Caco-2 (cell line): Measurements from ENCODE around the gene LMO1. TPM values are rescaled to one million over a fixed set of nuclear protein-coding genes. Genes with fewer than 3 reads are reported as not detected.

Experiments
- BruUV-seq: library from RNA; stranded (reverse); fragments of 400-500 nt; replicated peaks from 2 replicates; lab custom pipeline; 2021; lab: Mats Ljungman, UMichigan
- CTCF ChIA-PET: fragments of 300-600 bp; sonication (Branson Sonifier 250); formaldehyde crosslinking; loops from one replicate; lab custom pipeline; 2022; ENCODE audit warnings: antibody characterized with exemption; lab: Charles Lee
- POLR2A ChIA-PET: fragments of 300-600 bp; sonication (Branson Sonifier 250); formaldehyde crosslinking; loops from one replicate; lab custom pipeline; 2022; ENCODE audit warnings: antibody characterized with exemption; lab: Charles Lee
- DNase-seq, 2 experiments: peaks; one replicate each; pipeline versions ENCODE4 v3.0.0 to v3.0.0-alpha.2; 2020 to 2022
- H3K27me3 ChIP-seq: replicated peaks from 2 replicates; pipeline ENCODE4 v1.6.0; 2011; ENCODE audit warnings: low read length; ENCODE audit not compliant: control insufficient read depth, insufficient read depth
- H3K36me3 ChIP-seq: 2 replicates; pipeline ENCODE4 v1.5.1; 2011; ENCODE audit warnings: low read length; ENCODE audit not compliant: control insufficient read depth, insufficient read depth
- H3K4me1 ChIP-seq: fragments of 250-450 bp; sonication (Bioruptor Pico); 2 replicates; pipeline ENCODE4 v1.5.1; 2020; ENCODE audit warnings: mild to moderate bottlenecking
- H3K4me3 ChIP-seq: 2 replicates; pipeline ENCODE4 v1.5.1; 2011; ENCODE audit warnings: low read depth, mild to moderate bottlenecking, control low read depth, low read length
- H3K9me3 ChIP-seq: fragments of 250-450 bp; sonication (Bioruptor Pico); 2 replicates; pipeline ENCODE4 v1.5.1; 2020; ENCODE audit warnings: mild to moderate bottlenecking, moderate library complexity
- H3K27ac Mint-ChIP-seq: one replicate; pipeline ENCODE4 v1.8.0; 2022; ENCODE audit warnings: mixed read lengths; ENCODE audit not compliant: unreplicated experiment
- H3K27me3 Mint-ChIP-seq: one replicate; pipeline ENCODE4 v1.8.0; 2022; ENCODE audit warnings: mixed read lengths; ENCODE audit not compliant: insufficient read depth, unreplicated experiment
- H3K36me3 Mint-ChIP-seq: one replicate; pipeline ENCODE4 v1.8.0; 2022; ENCODE audit warnings: mild to moderate bottlenecking, mixed read lengths; ENCODE audit not compliant: insufficient read depth, unreplicated experiment
- H3K4me1 Mint-ChIP-seq: one replicate; pipeline ENCODE4 v1.8.0; 2022; ENCODE audit warnings: low read depth, mixed read lengths; ENCODE audit not compliant: unreplicated experiment
- H3K4me3 Mint-ChIP-seq: one replicate; pipeline ENCODE4 v1.8.0; 2022; ENCODE audit warnings: mild to moderate bottlenecking, moderate library complexity, mixed read lengths; ENCODE audit not compliant: unreplicated experiment
- H3K9me3 Mint-ChIP-seq: one replicate; pipeline ENCODE4 v1.8.0; 2022; ENCODE audit warnings: mixed read lengths; ENCODE audit not compliant: unreplicated experiment
- CTCF ChIP-seq, 2 experiments: fragments of 200-600 bp in 1 of 2; IDR thresholded peaks; 1 replicate in 1 of 2; 2 replicates in 1 of 2; pipeline versions ENCODE4 v1.5.1 to v1.8.0; 2011 to 2022; ENCODE audit warnings: antibody characterized with exemption in 1 of 2, control low read depth in 1 of 2, inconsistent platforms in 1 of 2, low read depth in 1 of 2, low read length in 1 of 2, mild to moderate bottlenecking in 1 of 2, moderate library complexity in 1 of 2; ENCODE audit not compliant: insufficient read depth in 1 of 2, severe bottlenecking in 1 of 2, unreplicated experiment in 1 of 2
- intact Hi-C: fragments of 100-400 bp; cut with micrococcal nuclease; formaldehyde crosslinking; loops from one replicate; pipeline ENCODE4 v1.10.0; 2022; ENCODE audit not compliant: unreplicated experiment
- total RNA-seq: library from RNA; stranded (reverse); gene quantifications from 2 replicates; pipeline ENCODE4 v1.2.3, GENCODE V29; 2022

The LMO1 gene
- total RNA-seq, 1 experiment from 2014 or later, result not detected

GRCh38 chr11:8250434-8250833 is 13.2 kb downstream of the LMO1 start:
- H3K27ac Mint-ChIP-seq, result no peak overlapping the region
- intact Hi-C loops, result no loop called here
- POLR2A ChIA-PET, result no interaction called here
- no peaks in the 10 kb centered on the region for H3K4me1 Mint-ChIP-seq
- no peak for TF ChIP-seq CTCF (IDR thresholded peaks at IDR 0.05; ENCODE audit: insufficient read depth in 1 of 2, low read depth in 1 of 2, low read length in 1 of 2, severe bottlenecking in 1 of 2, unreplicated experiment in 1 of 2)
- Histone ChIP-seq H3K9me3 (no peaks in the 10 kb centered on the region), H3K4me1 (no peaks in the 10 kb centered on the region), H3K4me3 (no peak overlapping the region), H3K27me3 (no peaks in the 10 kb centered on the region; the same call in 1 of the 2 replicates), H3K36me3 (no peaks in the 10 kb centered on the region)
- no peaks in the 10 kb centered on the region for H3K9me3 Mint-ChIP-seq
- no peak overlapping the region for H3K4me3 Mint-ChIP-seq
- DNase-seq, result peak in 1 of 2 experiments; percentile 12
- H3K36me3 Mint-ChIP-seq, result no peaks in the 10 kb centered on the region
- H3K27me3 Mint-ChIP-seq, result peaks cover 10% of the 10 kb centered on the region
- no TSS peak for BruUV-seq
- CTCF ChIA-PET, result interaction anchor here (0.5 kb wide), 1 partner anchor 64 kb away, joined by 3 read pairs; no protein-coding TSS in a partner anchor

- CTCF ChIA-PET, result no interaction called here
- no peaks in the 10 kb centered on the region for H3K4me1 Mint-ChIP-seq
These were observed 14.2 kb downstream of the LMO1 start for GRCh38 chr11:8249482-8249881.

GRCh38 chr11:8248786-8249185 is 14.9 kb downstream of the LMO1 start:
- H3K4me1 ChIP-seq, result no peaks in the 10 kb centered on the region
- ChIA-PET CTCF (no interaction called here), POLR2A (no interaction called here)
- no peak overlapping the region for H3K4me3 ChIP-seq
- no peaks in the 10 kb centered on the region for H3K36me3 ChIP-seq
- Mint-ChIP-seq H3K27me3 (peaks cover 13% of the 10 kb centered on the region), H3K36me3 (no peaks in the 10 kb centered on the region), H3K4me3 (no peak overlapping the region), H3K9me3 (no peaks in the 10 kb centered on the region), H3K27ac (no peak overlapping the region), H3K4me1 (no peaks in the 10 kb centered on the region)
- BruUV-seq, result no TSS peak
- intact Hi-C loops, result no loop called here
- no peak for DNase-seq
- no peak for TF ChIP-seq CTCF (IDR thresholded peaks at IDR 0.05; ENCODE audit: insufficient read depth in 1 of 2, low read depth in 1 of 2, low read length in 1 of 2, severe bottlenecking in 1 of 2, unreplicated experiment in 1 of 2)
- no peaks in the 10 kb centered on the region; the same call in 1 of the 2 replicates for H3K27me3 ChIP-seq
- H3K9me3 ChIP-seq, result no peaks in the 10 kb centered on the region

More at GRCh38 chr11:8249482-8249881, 14.2 kb downstream of the LMO1 start:
- intact Hi-C loops, result no loop called here
- Mint-ChIP-seq H3K9me3 (no peaks in the 10 kb centered on the region), H3K4me3 (no peak overlapping the region), H3K27ac (no peak overlapping the region), H3K27me3 (peaks cover 13% of the 10 kb centered on the region), H3K36me3 (no peaks in the 10 kb centered on the region)
- no peak for TF ChIP-seq CTCF (IDR thresholded peaks at IDR 0.05; ENCODE audit: insufficient read depth in 1 of 2, low read depth in 1 of 2, low read length in 1 of 2, severe bottlenecking in 1 of 2, unreplicated experiment in 1 of 2)
- H3K27me3 ChIP-seq, result no peaks in the 10 kb centered on the region; the same call in 1 of the 2 replicates
- H3K36me3 ChIP-seq, result no peaks in the 10 kb centered on the region
- DNase-seq, result peak in 1 of 2 experiments; percentile 12
- no peaks in the 10 kb centered on the region for H3K4me1 ChIP-seq
- no peak overlapping the region for H3K4me3 ChIP-seq
- H3K9me3 ChIP-seq, result no peaks in the 10 kb centered on the region
- BruUV-seq, result no TSS peak
- POLR2A ChIA-PET, result no interaction called here
